Measurements from ENCODE around the gene CNTN5. TPM values are rescaled to one million over a fixed set of nuclear protein-coding genes. Genes with fewer than 3 reads are reported as not detected.

The CNTN5 gene
- total and polyA plus RNA-seq, 2 experiments from 2014 or later: 9.6 to 10.6 TPM

DNA sequence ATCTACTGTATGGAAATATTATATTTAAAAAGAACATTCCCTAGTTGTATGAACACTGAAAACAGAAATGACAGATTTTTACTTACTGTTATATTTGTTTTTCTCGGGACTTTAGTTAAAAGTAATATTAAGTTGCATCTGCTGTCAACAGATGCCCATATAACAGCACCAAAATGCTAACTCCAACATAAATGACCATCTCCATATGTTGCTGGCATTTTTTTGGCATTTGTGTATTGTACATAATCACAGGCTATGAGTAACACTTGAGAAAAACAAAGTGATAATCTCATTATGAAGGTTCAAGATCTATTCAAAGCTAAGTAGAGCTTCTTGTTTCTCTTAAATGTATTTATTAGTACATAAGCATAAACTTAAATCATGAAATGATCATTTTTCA lies 172.0 kb downstream of the CNTN5 start:
- H3K79me2 ChIP-seq: no peaks in the 10 kb centered on the region

DNA sequence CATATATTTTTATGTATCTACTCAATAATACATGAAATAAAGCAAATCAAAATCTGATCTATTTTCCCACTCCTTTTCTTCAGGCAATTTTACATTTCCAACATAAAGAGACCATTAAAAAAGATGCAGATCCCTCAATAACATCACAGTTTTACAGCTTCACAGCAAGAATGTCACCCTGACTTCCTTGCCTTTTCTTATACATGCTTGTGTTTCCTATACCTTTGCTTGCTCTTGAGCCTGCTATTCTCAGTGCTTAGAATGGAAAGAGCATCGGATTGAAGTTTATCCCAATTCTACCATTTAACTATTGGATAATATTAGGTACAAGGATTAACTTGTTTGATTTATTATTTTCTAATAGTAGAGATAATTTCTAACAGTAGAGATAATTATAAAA lies 176.7 kb downstream of the CNTN5 start:
- WGBS (ENCODE audit: low lambda C conversion rate, missing lambda C conversion rate): 77% methylated on average over 1 of the region's 1 CpG
- H3K4me1 ChIP-seq (ENCODE audit: insufficient read depth): no peaks in the 10 kb centered on the region

More for the DNA sequence above, 172.0 kb downstream of the CNTN5 start:
- H4K20me1 ChIP-seq (ENCODE audit: insufficient read depth, poor library complexity, severe bottlenecking): no peaks in the 10 kb centered on the region
- 83% methylated on average over 1 of the region's 1 CpG for WGBS (ENCODE audit: low lambda C conversion rate, missing lambda C conversion rate)
- H3K4me1 ChIP-seq (ENCODE audit: insufficient read depth): no peaks in the 10 kb centered on the region
- H3K4me3 ChIP-seq: no peak overlapping the region
- H3K4me2 ChIP-seq: no peak overlapping the region
- H3K36me3 ChIP-seq (replicated peaks; ENCODE audit: insufficient read depth, low read depth): no peaks in the 10 kb centered on the region
- TF ChIP-seq EZH2phosphoT487 (IDR thresholded peaks at IDR 0.05; ENCODE audit: low read depth, severe bottlenecking, unreplicated experiment): no peak
- no peak for TF ChIP-seq EZH2 (IDR thresholded peaks at IDR 0.05; ENCODE audit: borderline replicate concordance)
- TF ChIP-seq, protein P1, sequence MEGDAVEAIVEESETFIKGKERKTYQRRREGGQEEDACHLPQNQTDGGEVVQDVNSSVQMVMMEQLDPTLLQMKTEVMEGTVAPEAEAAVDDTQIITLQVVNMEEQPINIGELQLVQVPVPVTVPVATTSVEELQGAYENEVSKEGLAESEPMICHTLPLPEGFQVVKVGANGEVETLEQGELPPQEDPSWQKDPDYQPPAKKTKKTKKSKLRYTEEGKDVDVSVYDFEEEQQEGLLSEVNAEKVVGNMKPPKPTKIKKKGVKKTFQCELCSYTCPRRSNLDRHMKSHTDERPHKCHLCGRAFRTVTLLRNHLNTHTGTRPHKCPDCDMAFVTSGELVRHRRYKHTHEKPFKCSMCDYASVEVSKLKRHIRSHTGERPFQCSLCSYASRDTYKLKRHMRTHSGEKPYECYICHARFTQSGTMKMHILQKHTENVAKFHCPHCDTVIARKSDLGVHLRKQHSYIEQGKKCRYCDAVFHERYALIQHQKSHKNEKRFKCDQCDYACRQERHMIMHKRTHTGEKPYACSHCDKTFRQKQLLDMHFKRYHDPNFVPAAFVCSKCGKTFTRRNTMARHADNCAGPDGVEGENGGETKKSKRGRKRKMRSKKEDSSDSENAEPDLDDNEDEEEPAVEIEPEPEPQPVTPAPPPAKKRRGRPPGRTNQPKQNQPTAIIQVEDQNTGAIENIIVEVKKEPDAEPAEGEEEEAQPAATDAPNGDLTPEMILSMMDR (IDR thresholded peaks at IDR 0.05; ENCODE audit: poor library complexity): no peak
- no peak overlapping the region for H3K27ac ChIP-seq
- no peaks in the 10 kb centered on the region for H3K9me2 ChIP-seq (replicated peaks; ENCODE audit: insufficient read depth)
- no peaks in the 10 kb centered on the region for H3K9me3 ChIP-seq (ENCODE audit: low read depth)
- H2AFZ ChIP-seq: no peak overlapping the region
- no peaks in the 10 kb centered on the region for H3K27me3 ChIP-seq
- no peak for DNase-seq (ENCODE audit: low spot score)

DNA sequence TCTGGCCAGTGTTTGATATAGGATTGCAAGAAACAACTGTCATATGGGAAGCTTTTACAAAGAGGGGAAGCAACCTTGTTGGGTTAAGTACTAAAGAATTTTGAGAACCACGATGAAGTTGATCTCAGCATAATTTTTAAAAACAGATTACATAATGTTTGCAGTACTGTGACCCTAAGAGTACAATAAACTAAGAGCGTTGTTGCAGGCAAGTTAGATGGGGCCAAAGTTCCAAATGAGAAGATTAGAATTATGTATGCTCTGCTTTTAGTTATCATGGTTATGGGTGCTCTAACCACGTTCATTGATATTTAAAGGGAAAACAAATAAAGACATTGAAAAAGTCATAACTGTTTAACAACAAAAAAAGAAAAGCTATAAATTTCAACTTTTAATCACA lies 177.5 kb downstream of the CNTN5 start:
- Histone ChIP-seq H3K79me2 (no peaks in the 10 kb centered on the region), H3K9me2 (replicated peaks; ENCODE audit: insufficient read depth) (no peaks in the 10 kb centered on the region), H3K4me1 (ENCODE audit: insufficient read depth) (no peaks in the 10 kb centered on the region), H3K36me3 (replicated peaks; ENCODE audit: insufficient read depth, low read depth) (no peaks in the 10 kb centered on the region), H2AFZ (no peak overlapping the region), H3K27me3 (no peaks in the 10 kb centered on the region), H4K20me1 (ENCODE audit: insufficient read depth, poor library complexity, severe bottlenecking) (no peaks in the 10 kb centered on the region), H3K9me3 (ENCODE audit: low read depth) (no peaks in the 10 kb centered on the region), H3K27ac (no peak overlapping the region), H3K4me2 (no peak overlapping the region), H3K4me3 (no peak overlapping the region)
- 51% methylated on average over 3 of the region's 3 CpGs for WGBS (ENCODE audit: low lambda C conversion rate, missing lambda C conversion rate)
- DNase-seq (ENCODE audit: low spot score): no peak
- TF ChIP-seq EZH2phosphoT487 (IDR thresholded peaks at IDR 0.05; ENCODE audit: low read depth, severe bottlenecking, unreplicated experiment): no peak
- TF ChIP-seq EZH2 (IDR thresholded peaks at IDR 0.05; ENCODE audit: borderline replicate concordance): no peak
- TF ChIP-seq, protein P1 (IDR thresholded peaks at IDR 0.05; ENCODE audit: poor library complexity): no peak

More for the DNA sequence above, 176.7 kb downstream of the CNTN5 start:
- Histone ChIP-seq H3K4me3 (no peak overlapping the region), H3K36me3 (replicated peaks; ENCODE audit: insufficient read depth, low read depth) (no peaks in the 10 kb centered on the region), H3K9me3 (ENCODE audit: low read depth) (no peaks in the 10 kb centered on the region), H3K27ac (no peak overlapping the region), H3K27me3 (no peaks in the 10 kb centered on the region), H3K4me2 (no peak overlapping the region), H2AFZ (no peak overlapping the region), H4K20me1 (ENCODE audit: insufficient read depth, poor library complexity, severe bottlenecking) (no peaks in the 10 kb centered on the region), H3K9me2 (replicated peaks; ENCODE audit: insufficient read depth) (no peaks in the 10 kb centered on the region), H3K79me2 (no peaks in the 10 kb centered on the region)
- DNase-seq (ENCODE audit: low spot score): no peak
- TF ChIP-seq, protein P1 (IDR thresholded peaks at IDR 0.05; ENCODE audit: poor library complexity): no peak
- TF ChIP-seq EZH2 (IDR thresholded peaks at IDR 0.05; ENCODE audit: borderline replicate concordance): no peak
- no peak for TF ChIP-seq EZH2phosphoT487 (IDR thresholded peaks at IDR 0.05; ENCODE audit: low read depth, severe bottlenecking, unreplicated experiment)

DNA sequence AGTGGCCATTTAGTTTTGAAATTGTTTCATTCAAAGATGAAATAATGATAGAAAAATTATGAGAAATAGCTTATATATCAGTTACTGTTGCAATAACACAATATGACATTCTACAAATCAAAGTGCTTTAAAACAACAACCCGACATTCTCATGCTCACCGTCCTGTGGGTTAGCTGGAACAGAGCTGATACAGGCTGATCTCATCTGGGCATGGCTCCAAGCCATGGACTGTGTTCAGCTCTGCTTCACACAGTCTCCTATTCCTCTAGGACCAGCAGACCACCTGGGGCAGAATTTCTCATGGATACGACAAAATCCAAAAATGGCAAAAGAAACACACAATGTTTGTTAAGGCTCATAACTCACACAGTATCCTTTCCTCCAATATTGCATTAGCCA lies 178.6 kb downstream of the CNTN5 start:
- 73% methylated on average over 3 of the region's 3 CpGs for WGBS (ENCODE audit: low lambda C conversion rate, missing lambda C conversion rate)
- Histone ChIP-seq H3K9me3 (ENCODE audit: low read depth) (no peaks in the 10 kb centered on the region), H4K20me1 (ENCODE audit: insufficient read depth, poor library complexity, severe bottlenecking) (no peaks in the 10 kb centered on the region), H3K4me1 (ENCODE audit: insufficient read depth) (no peaks in the 10 kb centered on the region), H3K27me3 (no peaks in the 10 kb centered on the region), H3K79me2 (no peaks in the 10 kb centered on the region), H3K4me3 (no peak overlapping the region), H3K9me2 (replicated peaks; ENCODE audit: insufficient read depth) (no peaks in the 10 kb centered on the region), H3K27ac (no peak overlapping the region), H3K36me3 (replicated peaks; ENCODE audit: insufficient read depth, low read depth) (no peaks in the 10 kb centered on the region), H3K4me2 (no peak overlapping the region), H2AFZ (no peak overlapping the region)
- TF ChIP-seq, protein P1 (IDR thresholded peaks at IDR 0.05; ENCODE audit: poor library complexity): no peak
- TF ChIP-seq EZH2 (IDR thresholded peaks at IDR 0.05; ENCODE audit: borderline replicate concordance) (no peak), EZH2phosphoT487 (IDR thresholded peaks at IDR 0.05; ENCODE audit: low read depth, severe bottlenecking, unreplicated experiment) (no peak)
- peak; percentile 16 for DNase-seq (ENCODE audit: low spot score)

Data from hepatocyte (in vitro differentiated cells).